Measurements from ENCODE around the gene C11orf68. TPM values are rescaled to one million over a fixed set of nuclear protein-coding genes. Genes with fewer than 3 reads are reported as not detected.

C11orf68 gene
- total RNA-seq, 1 donor from 2014 or later = 31.2 TPM

- peaks cover 16% of the 10 kb centered on the region for H3K4me1 Mint-ChIP-seq (ENCODE audit: unreplicated experiment)
Measured at GRCh38 chr11:65916391-65916790, 2.5 kb downstream of the C11orf68 start.

GRCh38 chr11:65915821-65916251 is 3.0 kb downstream of the C11orf68 start:
- no peak for TF ChIP-seq CTCF (conservative IDR thresholded peaks at IDR 0.05)
- no peak overlapping the region for H3K27ac Mint-ChIP-seq
- H3K4me3 Mint-ChIP-seq = peak overlapping the region; percentile 83
- H3K4me1 Mint-ChIP-seq (ENCODE audit: unreplicated experiment) = peaks cover 16% of the 10 kb centered on the region
- H3K27me3 Mint-ChIP-seq = no peaks in the 10 kb centered on the region
- no peaks in the 10 kb centered on the region for H3K9me3 Mint-ChIP-seq
- no peak for DNase-seq (ENCODE audit: extremely low spot score, unreplicated experiment)
- H3K36me3 Mint-ChIP-seq = no peaks in the 10 kb centered on the region

More at GRCh38 chr11:65916391-65916790, 2.5 kb downstream of the C11orf68 start:
- Mint-ChIP-seq H3K4me3 (peak overlapping the region; percentile 83), H3K9me3 (no peaks in the 10 kb centered on the region), H3K36me3 (no peaks in the 10 kb centered on the region), H3K27ac (peak overlapping the region; percentile 51), H3K27me3 (no peaks in the 10 kb centered on the region)
- TF ChIP-seq CTCF (conservative IDR thresholded peaks at IDR 0.05) = no peak
- DNase-seq (ENCODE audit: extremely low spot score, unreplicated experiment) = no peak

- Mint-ChIP-seq H3K9me3 (no peaks in the 10 kb centered on the region), H3K4me1 (ENCODE audit: unreplicated experiment) (peaks cover 16% of the 10 kb centered on the region), H3K27ac (peak overlapping the region; percentile 46), H3K36me3 (no peaks in the 10 kb centered on the region), H3K4me3 (peak overlapping the region; percentile 14), H3K27me3 (no peaks in the 10 kb centered on the region)
- no peak for TF ChIP-seq CTCF (conservative IDR thresholded peaks at IDR 0.05)
- DNase-seq (ENCODE audit: extremely low spot score, unreplicated experiment) = no peak
Measured at GRCh38 chr11:65915101-65915820, 3.6 kb downstream of the C11orf68 start.

- no peaks in the 10 kb centered on the region for H3K36me3 Mint-ChIP-seq
- no peak overlapping the region for H3K27ac Mint-ChIP-seq
- H3K9me3 Mint-ChIP-seq = no peaks in the 10 kb centered on the region
- DNase-seq (ENCODE audit: extremely low spot score, unreplicated experiment) = no peak
- peaks cover 16% of the 10 kb centered on the region for H3K27me3 Mint-ChIP-seq
- H3K4me3 Mint-ChIP-seq = no peak overlapping the region
- no peak for TF ChIP-seq CTCF (conservative IDR thresholded peaks at IDR 0.05)
- H3K4me1 Mint-ChIP-seq (ENCODE audit: unreplicated experiment) = peaks cover 16% of the 10 kb centered on the region
Measured at GRCh38 chr11:65912845-65913244, 6.0 kb downstream of the C11orf68 start.

- peaks cover 25% of the 10 kb centered on the region for H3K27me3 Mint-ChIP-seq
- TF ChIP-seq CTCF (conservative IDR thresholded peaks at IDR 0.05) = peak; percentile 49
- H3K4me3 Mint-ChIP-seq = no peak overlapping the region
- H3K36me3 Mint-ChIP-seq = no peaks in the 10 kb centered on the region
- DNase-seq (ENCODE audit: extremely low spot score, unreplicated experiment) = no peak
- no peak overlapping the region for H3K27ac Mint-ChIP-seq
- peaks cover 12% of the 10 kb centered on the region for H3K4me1 Mint-ChIP-seq (ENCODE audit: unreplicated experiment)
- no peaks in the 10 kb centered on the region for H3K9me3 Mint-ChIP-seq
Measured at GRCh38 chr11:65911682-65912568, 6.9 kb downstream of the C11orf68 start.
